Uterus (tissue), 2 donors: ENCODE results near the gene CDC34.

Experiments used
- CTCF ChIP-seq, 4 experiments: fragments of 200-600 bp in 2 of 4; fragments of 450-650 bp in 2 of 4; sonication (generic) in 2 of 4; IDR thresholded peaks; one replicate each; pipeline ENCODE4 v1.5.1; 2016 to 2019; ENCODE audit warnings: antibody characterized with exemption in 4 of 4, mild to moderate bottlenecking in 2 of 4, moderate library complexity in 1 of 4
- POLR2A ChIP-seq, 2 donors: fragments of 450-650 bp; IDR thresholded peaks; one replicate each; pipeline ENCODE4 v1.6.1; 2016; ENCODE audit warnings: antibody characterized with exemption in 2 of 2, mild to moderate bottlenecking in 1 of 2, moderate library complexity in 1 of 2

GRCh38 chr19:573519-573825 lies 41.9 kb downstream of the CDC34 start:
- no peak for TF ChIP-seq CTCF (IDR thresholded peaks at IDR 0.05)
- TF ChIP-seq POLR2A (IDR thresholded peaks at IDR 0.05), result no peak
